Thyroid gland (tissue), 4 donors: ENCODE measurements around the gene ADAMTS2. TPM values are rescaled to one million over a fixed set of nuclear protein-coding genes. Genes with fewer than 3 reads are reported as not detected.

Experiments used
- DNase-seq, 2 donors: peaks; one replicate each; pipeline ENCODE4 v3.0.0-alpha.2; 2019
- H3K27ac ChIP-seq, 3 donors: fragments of 200-600 bp; sonication (generic); 1 replicate in 2 of 3; 2 replicates in 1 of 3; pipeline ENCODE4 v1.5.1; 2016 to 2019; ENCODE audit warnings: mild to moderate bottlenecking in 1 of 3, moderate library complexity in 1 of 3
- H3K27me3 ChIP-seq: fragments of 200-600 bp; sonication (generic); one replicate; pipeline ENCODE4 v1.5.1; 2019
- H3K36me3 ChIP-seq, 2 donors: fragments of 200-600 bp; sonication (generic); one replicate each; pipeline ENCODE4 v1.5.1; 2016 to 2019
- H3K4me1 ChIP-seq, 2 donors: fragments of 200-600 bp; sonication (generic); one replicate each; pipeline ENCODE4 v1.5.1; 2017 to 2019
- H3K4me3 ChIP-seq, 3 donors: fragments of 200-600 bp; sonication (generic); replicated peaks in 1 of 3; 1 replicate in 2 of 3; 2 replicates in 1 of 3; pipeline ENCODE4 v1.5.1; 2016; ENCODE audit warnings: mild to moderate bottlenecking in 1 of 3
- H3K9me3 ChIP-seq: fragments of 200-600 bp; sonication (generic); one replicate; pipeline ENCODE4 v1.5.1; 2017
- CTCF ChIP-seq, 6 experiments: fragments of 200-600 bp in 3 of 6; fragments of 450-650 bp in 3 of 6; sonication (generic) in 3 of 6; IDR thresholded peaks; one replicate each; pipeline ENCODE4 v1.5.1; 2016 to 2019; ENCODE audit warnings: antibody characterized with exemption in 6 of 6, mild to moderate bottlenecking in 2 of 6, inconsistent platforms in 1 of 6, moderate library complexity in 1 of 6
- POLR2A ChIP-seq, 2 donors: fragments of 450-650 bp; IDR thresholded peaks; one replicate each; pipeline ENCODE4 v1.6.1; 2017; ENCODE audit warnings: antibody characterized with exemption in 2 of 2, mild to moderate bottlenecking in 2 of 2, moderate library complexity in 1 of 2
- WGBS, 2 donors: methylation state at CpG; one replicate each; pipeline ENCODE4 v1.1.5; 2017; 5-methylcytosine and 5-hydroxymethylcytosine counted together
- intact Hi-C: fragments of 100-400 bp; cut with DNase I; formaldehyde crosslinking; loops from one replicate; pipeline ENCODE4 v1.15.1; 2023
- total RNA-seq, 4 donors: library from RNA; depleted of rRNA; stranded (reverse); fragments of >200 nt; gene quantifications; one replicate each; pipeline ENCODE4 v1.2.3, GENCODE V29; 2016

ADAMTS2 gene
- total RNA-seq, 4 donors from 2014 or later: 3.5 to 16.2 (median 7.3) TPM

GRCh38 chr5:179371121-179371510, 25.9 kb upstream of the ADAMTS2 start:
- TF ChIP-seq CTCF (IDR thresholded peaks at IDR 0.05) (no peak), POLR2A (IDR thresholded peaks at IDR 0.05) (no peak)
- DNase-seq: no peak
- Histone ChIP-seq H3K9me3 (no peaks in the 10 kb centered on the region), H3K27ac (no peak overlapping the region), H3K4me1 (no peaks in the 10 kb centered on the region), H3K4me3 (no peak overlapping the region), H3K36me3 (no peaks in the 10 kb centered on the region), H3K27me3 (no peaks in the 10 kb centered on the region)
- intact Hi-C loops: no loop called here
- 87 to 90% methylated on average over 5 of the region's 5 CpGs for WGBS, 2 donors

- no peak for DNase-seq
- no peaks in the 10 kb centered on the region for H3K27me3 ChIP-seq
- H3K9me3 ChIP-seq: no peaks in the 10 kb centered on the region
- H3K4me3 ChIP-seq: no peak overlapping the region
- H3K4me1 ChIP-seq: no peaks in the 10 kb centered on the region
- H3K27ac ChIP-seq: no peak overlapping the region
- TF ChIP-seq CTCF (IDR thresholded peaks at IDR 0.05) (no peak), POLR2A (IDR thresholded peaks at IDR 0.05) (no peak)
- H3K36me3 ChIP-seq: no peaks in the 10 kb centered on the region
- intact Hi-C loops: no loop called here
- WGBS, 2 donors: 77 to 83% methylated on average over 11 to 22 of the region's 24 CpGs
Observed at GRCh38 chr5:179370490-179371120, 25.3 kb upstream of the ADAMTS2 start.

GRCh38 chr5:179369530-179369884, 24.2 kb upstream of the ADAMTS2 start:
- H3K4me3 ChIP-seq: no peak overlapping the region
- H3K9me3 ChIP-seq: no peaks in the 10 kb centered on the region
- no peak overlapping the region for H3K27ac ChIP-seq
- no peaks in the 10 kb centered on the region for H3K27me3 ChIP-seq
- TF ChIP-seq CTCF (IDR thresholded peaks at IDR 0.05) (no peak), POLR2A (IDR thresholded peaks at IDR 0.05) (no peak)
- no peaks in the 10 kb centered on the region for H3K36me3 ChIP-seq
- no peaks in the 10 kb centered on the region for H3K4me1 ChIP-seq
- DNase-seq: no peak
- intact Hi-C loops: no loop called here
- WGBS, 2 donors: 71 to 80% methylated on average over 6 of the region's 6 CpGs

- DNase-seq: no peak
- Histone ChIP-seq H3K4me1 (no peaks in the 10 kb centered on the region), H3K9me3 (no peaks in the 10 kb centered on the region), H3K36me3 (no peaks in the 10 kb centered on the region), H3K27me3 (no peaks in the 10 kb centered on the region), H3K4me3 (no peak overlapping the region), H3K27ac (no peak overlapping the region)
- intact Hi-C loops: no loop called here
- 93 to 97% methylated on average over 13 to 14 of the region's 17 CpGs for WGBS, 2 donors
- TF ChIP-seq POLR2A (IDR thresholded peaks at IDR 0.05): no peak
- TF ChIP-seq CTCF (IDR thresholded peaks at IDR 0.05): no peak
Observed at GRCh38 chr5:179368806-179369529, 23.7 kb upstream of the ADAMTS2 start.

- TF ChIP-seq CTCF (IDR thresholded peaks at IDR 0.05) (no peak), POLR2A (IDR thresholded peaks at IDR 0.05) (no peak)
- 86 to 89% methylated on average over 15 to 17 of the region's 18 CpGs for WGBS, 2 donors
- no peak for DNase-seq
- Histone ChIP-seq H3K27me3 (no peaks in the 10 kb centered on the region), H3K4me1 (no peaks in the 10 kb centered on the region), H3K27ac (no peak overlapping the region), H3K4me3 (no peak overlapping the region), H3K9me3 (no peaks in the 10 kb centered on the region), H3K36me3 (no peaks in the 10 kb centered on the region)
- intact Hi-C loops: no loop called here
Observed at GRCh38 chr5:179368126-179368805, 23.0 kb upstream of the ADAMTS2 start.
